HepG2 (cell line): Measurements from ENCODE around the gene CPAMD8.

Source experiments
- CBX5 ChIP-seq: sonication (generic); formaldehyde crosslinking; IDR thresholded peaks from 2 replicates; pipeline ENCODE4 v1.4.0; 2020; ENCODE audit warnings: missing genetic modification reagents, borderline replicate concordance
- ELF1 ChIP-seq: sonication (generic); formaldehyde crosslinking; IDR thresholded peaks from 2 replicates; pipeline ENCODE4 v1.4.0; 2020; ENCODE audit warnings: missing genetic modification reagents
- EZH2 ChIP-seq: conservative IDR thresholded peaks from 2 replicates; pipeline ENCODE4 v1.6.1; 2012; ENCODE audit warnings: mild to moderate bottlenecking, low read depth, low read length, moderate library complexity
- GABPA ChIP-seq, 2 experiments: IDR thresholded peaks; 2 replicates each; pipeline ENCODE4 v1.6.1; 2011 to 2016; ENCODE audit warnings: low read depth in 2 of 2, low read length in 1 of 2, missing biosample characterization in 1 of 2, missing genetic modification characterization in 1 of 2
- GRHL1 ChIP-seq: sonication (generic); formaldehyde crosslinking; conservative IDR thresholded peaks from 2 replicates; pipeline ENCODE4 v1.8.0; 2022; ENCODE audit warnings: missing genetic modification reagents
- PHB2 ChIP-seq: fragments of 450-650 bp; IDR thresholded peaks from 2 replicates; pipeline ENCODE4 v1.6.1; 2018; ENCODE audit not compliant: partially characterized antibody
- TBL1XR1 ChIP-seq: fragments of 150-350 bp; IDR thresholded peaks from 2 replicates; pipeline ENCODE4 v1.6.1; 2014; ENCODE audit warnings: borderline replicate concordance, low read length; ENCODE audit not compliant: partially characterized antibody
- ZC3H4 ChIP-seq: sonication (generic); formaldehyde crosslinking; IDR thresholded peaks from 2 replicates; pipeline ENCODE4 v1.4.0; 2020; ENCODE audit warnings: missing genetic modification reagents, borderline replicate concordance
- ZNF136 ChIP-seq: sonication (generic); formaldehyde crosslinking; IDR thresholded peaks from 2 replicates; pipeline ENCODE4 v1.8.1; 2022; ENCODE audit warnings: low read depth, mild to moderate bottlenecking, moderate library complexity, missing genetic modification reagents
- ZNF335 ChIP-seq: sonication (generic); formaldehyde crosslinking; IDR thresholded peaks from 2 replicates; pipeline ENCODE4 v1.4.0; 2020; ENCODE audit warnings: missing genetic modification reagents
- ZNF362 ChIP-seq: sonication (generic); formaldehyde crosslinking; IDR thresholded peaks from 2 replicates; pipeline ENCODE4 v1.4.0; 2020; ENCODE audit warnings: missing genetic modification reagents, mild to moderate bottlenecking, borderline replicate concordance
- ZNF576 ChIP-seq: sonication (generic); formaldehyde crosslinking; IDR thresholded peaks from 2 replicates; pipeline ENCODE4 v1.4.0; 2020; ENCODE audit warnings: mild to moderate bottlenecking, missing genetic modification reagents

- TF ChIP-seq CBX5 (CRISPR knock-in tag): no peak
- no peak for TF ChIP-seq GABPA (IDR thresholded peaks at IDR 0.05; ENCODE audit: low read depth, low read length)
- TF ChIP-seq GABPA (CRISPR knock-in tag; IDR thresholded peaks at IDR 0.05; ENCODE audit: low read depth): no peak
- no peak for TF ChIP-seq PHB2
- no peak for TF ChIP-seq ZNF362 (CRISPR knock-in tag)
- no peak for TF ChIP-seq ZNF136 (CRISPR knock-in tag)
- TF ChIP-seq ZC3H4: no peak
- no peak for TF ChIP-seq EZH2
- TF ChIP-seq ZNF335 (CRISPR knock-in tag): no peak
- no peak for TF ChIP-seq ZNF576 (CRISPR knock-in tag)
- TF ChIP-seq GRHL1 (CRISPR knock-in tag): no peak
- no peak for TF ChIP-seq TBL1XR1
- TF ChIP-seq ELF1 (CRISPR knock-in tag): no peak
Observed at GRCh38 chr19:17020385-17020784, 6.2 kb downstream of the CPAMD8 start.
